HAP-1 (cell line): ENCODE results near the gene KIF20A.
A peak's percentile ranks its signal among the peaks of the same experiment; 100 is the strongest.
"Not testable (repeated sequence)": the region's sequence is repeated elsewhere in the genome, so short reads cannot be mapped to it uniquely, and the experiment has no call there.

ENCODE experiments used
- DNase-seq, 2 experiments: peaks; one replicate each; pipeline ENCODE4 v3.0.0-alpha.2; 2016 to 2020; ENCODE audit warnings: low spot score in 2 of 2
- H3K27me3 ChIP-seq: fragments of 250-450 bp; sonication (Bioruptor Pico); 2 replicates; pipeline ENCODE4 v1.5.1; 2020; ENCODE audit warnings: low read depth, mild to moderate bottlenecking, moderate library complexity
- H3K36me3 ChIP-seq: fragments of 250-450 bp; sonication (Bioruptor Pico); replicated peaks from 2 replicates; pipeline ENCODE4 v1.5.1; 2020; ENCODE audit warnings: mild to moderate bottlenecking
- H3K4me1 ChIP-seq: fragments of 250-450 bp; sonication (Bioruptor Pico); 2 replicates; pipeline ENCODE4 v1.5.1; 2020; ENCODE audit warnings: mild to moderate bottlenecking
- H3K4me3 ChIP-seq: fragments of 250-450 bp; sonication (Bioruptor Pico); 2 replicates; pipeline ENCODE4 v1.5.1; 2020; ENCODE audit warnings: mild to moderate bottlenecking, moderate library complexity
- H3K9me3 ChIP-seq: fragments of 250-450 bp; sonication (Bioruptor Pico); 2 replicates; pipeline ENCODE4 v1.5.1; 2020; ENCODE audit warnings: mild to moderate bottlenecking, moderate library complexity
- in situ Hi-C: fragments of 300-500 bp; cut with MboI; formaldehyde crosslinking; loops from 3 replicates; pipeline ENCODE4 v1.14.3; 2020; ENCODE audit warnings: low sequenced_read_pairs, inconsistent platforms, mixed read lengths

KIF20A gene

GRCh38 chr5:138160706-138161105 lies 18.2 kb upstream of the KIF20A start:
- H3K27me3 ChIP-seq, result no peaks in the 10 kb centered on the region
- no peak for DNase-seq
- H3K36me3 ChIP-seq, result peaks cover 88% of the 10 kb centered on the region
- H3K4me1 ChIP-seq, result no peaks in the 10 kb centered on the region
- H3K9me3 ChIP-seq, result no peaks in the 10 kb centered on the region
- H3K4me3 ChIP-seq, result no peak overlapping the region
- in situ Hi-C loops, result no loop called here

GRCh38 chr5:138163721-138164120 lies 15.2 kb upstream of the KIF20A start:
- no peaks in the 10 kb centered on the region for H3K9me3 ChIP-seq
- no peak overlapping the region for H3K4me3 ChIP-seq
- H3K4me1 ChIP-seq, result no peaks in the 10 kb centered on the region
- H3K36me3 ChIP-seq, result peaks cover 99% of the 10 kb centered on the region
- H3K27me3 ChIP-seq, result no peaks in the 10 kb centered on the region
- in situ Hi-C loops, result no loop called here
- no peak for DNase-seq

- in situ Hi-C loops, result no loop called here
- no peak for DNase-seq
- Histone ChIP-seq H3K27me3 (no peaks in the 10 kb centered on the region), H3K9me3 (no peaks in the 10 kb centered on the region), H3K36me3 (peaks cover 89% of the 10 kb centered on the region), H3K4me3 (no peak overlapping the region), H3K4me1 (no peaks in the 10 kb centered on the region)
Observed at GRCh38 chr5:138169124-138169523, 9.8 kb upstream of the KIF20A start.

- Histone ChIP-seq H3K36me3 (peaks cover 89% of the 10 kb centered on the region), H3K27me3 (no peaks in the 10 kb centered on the region), H3K4me3 (no peak overlapping the region), H3K4me1 (no peaks in the 10 kb centered on the region), H3K9me3 (no peaks in the 10 kb centered on the region)
- in situ Hi-C loops, result no loop called here
- DNase-seq, result no peak
Observed at GRCh38 chr5:138170299-138170698, 8.6 kb upstream of the KIF20A start.

GRCh38 chr5:138177941-138178515 lies 884 bp upstream of the KIF20A start:
- peak; percentile 47 to 52 for DNase-seq
- Histone ChIP-seq H3K4me1 (peaks cover 10% of the 10 kb centered on the region), H3K36me3 (peaks cover 61% of the 10 kb centered on the region), H3K4me3 (peak overlapping the region; percentile 67), H3K27me3 (no peaks in the 10 kb centered on the region), H3K9me3 (no peaks in the 10 kb centered on the region)
- in situ Hi-C loops, result loop anchor here (25.0 kb wide), 2 partner anchors 334 to 1134 kb away; no protein-coding TSS in a partner anchor

GRCh38 chr5:138179277-138179857 lies 455 bp downstream of the KIF20A start:
- Histone ChIP-seq H3K4me1 (peaks cover 10% of the 10 kb centered on the region), H3K36me3 (peaks cover 62% of the 10 kb centered on the region), H3K27me3 (no peaks in the 10 kb centered on the region), H3K9me3 (no peaks in the 10 kb centered on the region), H3K4me3 (peak overlapping the region; percentile 67)
- DNase-seq, result peak in 1 of 2 experiments; percentile 38
- in situ Hi-C loops, result loop anchor here (25.0 kb wide), 2 partner anchors 333 to 1133 kb away; no protein-coding TSS in a partner anchor

GRCh38 chr5:138180183-138180782 lies 1.4 kb downstream of the KIF20A start:
- in situ Hi-C loops, result loop anchor here (25.0 kb wide), 2 partner anchors 332 to 1132 kb away; no protein-coding TSS in a partner anchor
- H3K4me1 ChIP-seq, result peaks cover 10% of the 10 kb centered on the region
- peak; percentile 49 to 85 for DNase-seq
- peak overlapping the region; percentile 67 for H3K4me3 ChIP-seq
- H3K27me3 ChIP-seq, result no peaks in the 10 kb centered on the region
- H3K9me3 ChIP-seq, result no peaks in the 10 kb centered on the region
- H3K36me3 ChIP-seq, result peaks cover 62% of the 10 kb centered on the region

GRCh38 chr5:138180841-138181240 lies 1.9 kb downstream of the KIF20A start:
- Histone ChIP-seq H3K9me3 (no peaks in the 10 kb centered on the region), H3K4me3 (no peak overlapping the region; the same call in 1 of the 2 replicates), H3K36me3 (peaks cover 66% of the 10 kb centered on the region), H3K27me3 (no peaks in the 10 kb centered on the region), H3K4me1 (peaks cover 10% of the 10 kb centered on the region)
- DNase-seq, result no peak
- in situ Hi-C loops, result loop anchor here (25.0 kb wide), 2 partner anchors 331 to 1131 kb away; no protein-coding TSS in a partner anchor

GRCh38 chr5:138182808-138183207 lies 3.9 kb downstream of the KIF20A start:
- DNase-seq, result no peak
- Histone ChIP-seq H3K9me3 (no peaks in the 10 kb centered on the region), H3K4me1 (peaks cover 6% of the 10 kb centered on the region; the same call in 1 of the 2 replicates), H3K4me3 (no peak overlapping the region), H3K27me3 (no peaks in the 10 kb centered on the region), H3K36me3 (peaks cover 76% of the 10 kb centered on the region)
- in situ Hi-C loops, result loop anchor here (25.0 kb wide), 2 partner anchors 329 to 1129 kb away; no protein-coding TSS in a partner anchor

GRCh38 chr5:138186002-138186447 lies 7.1 kb downstream of the KIF20A start:
- in situ Hi-C loops, result loop anchor here (25.0 kb wide), 2 partner anchors 326 to 1126 kb away; no protein-coding TSS in a partner anchor
- H3K9me3 ChIP-seq, result no peaks in the 10 kb centered on the region
- no peaks in the 10 kb centered on the region for H3K4me1 ChIP-seq
- no peaks in the 10 kb centered on the region for H3K27me3 ChIP-seq
- no peak for DNase-seq
- no peak overlapping the region for H3K4me3 ChIP-seq
- peaks cover 95% of the 10 kb centered on the region for H3K36me3 ChIP-seq

GRCh38 chr5:138188626-138189025 lies 9.7 kb downstream of the KIF20A start:
- Histone ChIP-seq H3K4me3 (no peak overlapping the region), H3K36me3 (peaks cover 92% of the 10 kb centered on the region), H3K27me3 (no peaks in the 10 kb centered on the region), H3K4me1 (no peaks in the 10 kb centered on the region), H3K9me3 (no peaks in the 10 kb centered on the region)
- in situ Hi-C loops, result loop anchor here (25.0 kb wide), 2 partner anchors 324 to 1124 kb away; no protein-coding TSS in a partner anchor
- no peak for DNase-seq

GRCh38 chr5:138192826-138193225 lies 13.9 kb downstream of the KIF20A start:
- peaks cover 65% of the 10 kb centered on the region for H3K36me3 ChIP-seq

GRCh38 chr5:138193859-138194258 lies 14.9 kb downstream of the KIF20A start:
- H3K4me1 ChIP-seq, DNase-seq, H3K9me3 ChIP-seq, H3K27me3 ChIP-seq, H3K4me3 ChIP-seq: not testable (repeated sequence)
- H3K36me3 ChIP-seq, result peaks cover 61% of the 10 kb centered on the region
- in situ Hi-C loops, result loop anchor here (25.0 kb wide), 2 partner anchors 318 to 1118 kb away; no protein-coding TSS in a partner anchor

More at GRCh38 chr5:138192826-138193225, 13.9 kb downstream of the KIF20A start:
- in situ Hi-C loops, result loop anchor here (25.0 kb wide), 2 partner anchors 319 to 1119 kb away; no protein-coding TSS in a partner anchor
- H3K4me1 ChIP-seq, result no peaks in the 10 kb centered on the region
- H3K9me3 ChIP-seq, result no peaks in the 10 kb centered on the region
- no peak overlapping the region for H3K4me3 ChIP-seq
- DNase-seq, result no peak
- no peaks in the 10 kb centered on the region for H3K27me3 ChIP-seq

GRCh38 chr5:138210985-138211384 lies 32.1 kb downstream of the KIF20A start:
- in situ Hi-C loops, result no loop called here
- peaks cover 15% of the 10 kb centered on the region for H3K36me3 ChIP-seq
- H3K4me3 ChIP-seq, result no peak overlapping the region
- no peaks in the 10 kb centered on the region for H3K27me3 ChIP-seq
- no peak for DNase-seq
- no peaks in the 10 kb centered on the region for H3K9me3 ChIP-seq
- H3K4me1 ChIP-seq, result peaks cover 11% of the 10 kb centered on the region
